HEK293 (cell line): ENCODE data around the gene COX7A2.

ENCODE experiments used
- CTCF ChIA-PET: fragments of 350-600 bp; formaldehyde crosslinking; extraction: SDS; loops from one replicate; lab custom pipeline; 2021; ENCODE audit warnings: antibody characterized with exemption; lab: Yijun Ruan, JAX
- POLR2A ChIA-PET: fragments of 300-600 bp; formaldehyde crosslinking; extraction: SDS; loops from one replicate; lab custom pipeline; 2020; ENCODE audit warnings: antibody characterized with exemption, inconsistent platforms; lab: Yijun Ruan, JAX
- H3K27ac ChIP-seq: fragments of 200-500 bp; sonication (Bioruptor generic); 2 replicates; pipeline ENCODE4 v1.5.1; 2014; ENCODE audit warnings: low read depth, low read length, control low read depth, inconsistent platforms; ENCODE audit errors: extremely low read depth
- H3K36me3 ChIP-seq, 2 experiments: fragments of 200-500 bp in 1 of 2; sonication (Bioruptor generic) in 1 of 2; 1 replicate in 1 of 2; 2 replicates in 1 of 2; pipeline ENCODE4 v1.5.1; 2014 to 2017; ENCODE audit warnings: inconsistent platforms in 2 of 2, low read length in 2 of 2; ENCODE audit not compliant: control insufficient read depth in 2 of 2, insufficient read depth in 1 of 2
- H3K4me1 ChIP-seq: fragments of 200-500 bp; sonication (Bioruptor generic); 2 replicates; pipeline ENCODE4 v1.5.1; 2014; ENCODE audit warnings: mild to moderate bottlenecking, low read length, inconsistent platforms; ENCODE audit not compliant: control insufficient read depth, insufficient read depth
- H3K4me3 ChIP-seq: 2 replicates; pipeline ENCODE4 v1.5.1; 2011; ENCODE audit warnings: low read depth, mild to moderate bottlenecking, control low read depth, low read length, moderate library complexity
- H3K9me3 ChIP-seq: fragments of 200-500 bp; sonication (Bioruptor generic); 2 replicates; pipeline ENCODE4 v1.5.1; 2014; ENCODE audit warnings: low read depth, low read length, inconsistent platforms; ENCODE audit not compliant: control insufficient read depth, insufficient read depth
- ATF2 ChIP-seq: fragments of 450-650 bp; formaldehyde crosslinking; IDR thresholded peaks from 2 replicates; pipeline ENCODE4 v1.5.1; 2016; ENCODE audit warnings: missing biosample characterization, missing genetic modification characterization, low read depth
- KLF10 ChIP-seq: fragments of 450-650 bp; IDR thresholded peaks from 2 replicates; pipeline ENCODE4 v1.5.1; 2018; ENCODE audit warnings: missing biosample characterization, mild to moderate bottlenecking, missing genetic modification characterization
- OSR2 ChIP-seq: fragments of 450-650 bp; formaldehyde crosslinking; IDR thresholded peaks from 2 replicates; pipeline ENCODE4 v1.5.1; 2016; ENCODE audit warnings: missing biosample characterization, missing genetic modification characterization
- PBX3 ChIP-seq: sonication (generic); formaldehyde crosslinking; IDR thresholded peaks from 2 replicates; pipeline ENCODE4 v1.8.1; 2022; ENCODE audit warnings: mild to moderate bottlenecking, moderate library complexity, missing genetic modification reagents
- PRDM2 ChIP-seq: fragments of 450-650 bp; formaldehyde crosslinking; IDR thresholded peaks from 2 replicates; pipeline ENCODE4 v1.5.1; 2016; ENCODE audit warnings: missing biosample characterization, missing genetic modification characterization, borderline replicate concordance
- PRDM4 ChIP-seq: fragments of 450-650 bp; formaldehyde crosslinking; IDR thresholded peaks from 2 replicates; pipeline ENCODE4 v1.5.1; 2017; ENCODE audit warnings: missing biosample characterization, missing genetic modification characterization
- TCF7L2 ChIP-seq: IDR thresholded peaks from 2 replicates; pipeline ENCODE4 v1.6.1; 2011; ENCODE audit warnings: low read depth, mild to moderate bottlenecking, inconsistent platforms, low read length, moderate library complexity, borderline replicate concordance
- ZBTB1 ChIP-seq: fragments of 450-650 bp; formaldehyde crosslinking; IDR thresholded peaks from 2 replicates; pipeline ENCODE4 v1.5.1; 2016; ENCODE audit warnings: missing biosample characterization, missing genetic modification characterization
- ZFP69B ChIP-seq: fragments of 450-650 bp; formaldehyde crosslinking; IDR thresholded peaks from 2 replicates; pipeline ENCODE4 v1.5.1; 2016; ENCODE audit warnings: missing biosample characterization, missing genetic modification characterization
- ZNF132 ChIP-seq: fragments of 450-650 bp; formaldehyde crosslinking; IDR thresholded peaks from 2 replicates; pipeline ENCODE4 v1.5.1; 2017; ENCODE audit warnings: missing biosample characterization, missing genetic modification characterization, borderline replicate concordance
- ZNF274 ChIP-seq, 2 experiments: fragments of 200-500 bp in 1 of 2; fragments of 450-650 bp in 1 of 2; sonication (Bioruptor generic) in 1 of 2; formaldehyde crosslinking in 1 of 2; IDR thresholded peaks; 2 replicates each; pipeline versions ENCODE4 v1.5.1 to v1.6.1; 2014 to 2016; ENCODE audit warnings: borderline replicate concordance in 1 of 2, inconsistent platforms in 1 of 2, low read length in 1 of 2, missing biosample characterization in 1 of 2, missing genetic modification characterization in 1 of 2
- ZNF623 ChIP-seq: fragments of 450-650 bp; formaldehyde crosslinking; IDR thresholded peaks from 2 replicates; pipeline ENCODE4 v1.5.1; 2016; ENCODE audit warnings: missing biosample characterization, missing genetic modification characterization
- ZNF677 ChIP-seq: fragments of 450-650 bp; IDR thresholded peaks from 2 replicates; pipeline ENCODE4 v1.5.0; 2018; ENCODE audit warnings: missing biosample characterization, mild to moderate bottlenecking, missing genetic modification characterization, moderate library complexity
- ZNF692 ChIP-seq: fragments of 450-650 bp; formaldehyde crosslinking; IDR thresholded peaks from 2 replicates; pipeline ENCODE4 v1.5.1; 2016; ENCODE audit warnings: missing biosample characterization, missing genetic modification characterization
- ZNF701 ChIP-seq: fragments of 450-650 bp; formaldehyde crosslinking; IDR thresholded peaks from 2 replicates; pipeline ENCODE4 v1.5.1; 2016; ENCODE audit warnings: missing biosample characterization, missing genetic modification characterization
- ZNF776 ChIP-seq: fragments of 450-650 bp; formaldehyde crosslinking; IDR thresholded peaks from 2 replicates; pipeline ENCODE4 v1.5.0; 2017; ENCODE audit warnings: missing biosample characterization, missing genetic modification characterization, borderline replicate concordance
- ZNF837 ChIP-seq: fragments of 450-650 bp; formaldehyde crosslinking; IDR thresholded peaks from 2 replicates; pipeline ENCODE4 v1.5.1; 2016; ENCODE audit warnings: missing biosample characterization, missing genetic modification characterization
- ZSCAN18 ChIP-seq: fragments of 450-650 bp; formaldehyde crosslinking; IDR thresholded peaks from 2 replicates; pipeline ENCODE4 v1.5.1; 2016; ENCODE audit warnings: missing biosample characterization, missing genetic modification characterization
- ZSCAN23 ChIP-seq: fragments of 450-650 bp; formaldehyde crosslinking; IDR thresholded peaks from 2 replicates; pipeline ENCODE4 v1.5.1; 2016; ENCODE audit warnings: missing biosample characterization, missing genetic modification characterization

COX7A2 gene

GRCh38 chr6:75213732-75214131 lies 29.9 kb downstream of the COX7A2 start (continued):
- TF ChIP-seq ZNF274 (IDR thresholded peaks at IDR 0.05; ENCODE audit: low read length) (no peak), ZNF274 (tag by site-specific recombination; IDR thresholded peaks at IDR 0.05; ENCODE audit: borderline replicate concordance) (no peak), KLF10 (tag by site-specific recombination) (no peak)
- TF ChIP-seq, all 188 proteins: peak for 0

- Histone ChIP-seq H3K9me3 (no peaks in the 10 kb centered on the region), H3K27ac (no peak overlapping the region), H3K4me1 (peaks cover 8% of the 10 kb centered on the region; the same call in 1 of the 2 replicates), H3K36me3 (no peaks in the 10 kb centered on the region), H3K4me3 (no peak overlapping the region)
- CTCF ChIA-PET = interaction anchor here (0.6 to 1.2 kb wide), 10 partner anchors 14 to 1619 kb away, joined by 3 to 7 read pairs (median 3); no protein-coding TSS in a partner anchor
- TF ChIP-seq ZNF692 (no peak), PBX3 (CRISPR knock-in tag) (no peak), ZSCAN18 (tag by site-specific recombination) (no peak), TCF7L2 (no peak), ATF2 (no peak), ZNF701 (tag by site-specific recombination) (no peak), KLF10 (tag by site-specific recombination) (no peak), ZNF132 (tag by site-specific recombination) (no peak), OSR2 (no peak), PRDM4 (tag by site-specific recombination) (no peak), ZNF623 (tag by site-specific recombination) (no peak), ZNF776 (no peak), ZNF837 (tag by site-specific recombination) (no peak), ZFP69B (tag by site-specific recombination) (no peak), ZSCAN23 (no peak), ZNF677 (no peak), ZBTB1 (no peak), PRDM2 (no peak)
- POLR2A ChIA-PET = interaction anchor here (1.2 kb wide), 1 partner anchor 30 kb away, joined by 3 read pairs; the partner anchor contains the start of gene COX7A2
These were observed 30.5 kb downstream of the COX7A2 start for GRCh38 chr6:75213112-75213511.
